IPS DF 6.9 (cell line): ENCODE measurements around the gene VGF.
"Not testable (repeated sequence)": the region's sequence is repeated elsewhere in the genome, so short reads cannot be mapped to it uniquely, and the experiment has no call there.

Experiments
- DNase-seq: peaks from one replicate; pipeline ENCODE4 v3.0.0-alpha.2; 2013; ENCODE audit warnings: low read depth, low spot score
- H3K27ac ChIP-seq: one replicate; pipeline ENCODE4 v1.5.1; 2013; ENCODE audit warnings: low read length, control low read depth
- H3K27me3 ChIP-seq: 2 replicates; pipeline ENCODE4 v1.6.1; 2013; ENCODE audit warnings: mild to moderate bottlenecking, low read length; ENCODE audit not compliant: control insufficient read depth, insufficient read depth
- H3K36me3 ChIP-seq: 2 replicates; pipeline ENCODE4 v1.6.1; 2013; ENCODE audit warnings: low read length; ENCODE audit not compliant: control insufficient read depth, insufficient read depth
- H3K4me1 ChIP-seq: 2 replicates; pipeline ENCODE4 v1.6.1; 2013; ENCODE audit warnings: low read length; ENCODE audit not compliant: control insufficient read depth, insufficient read depth
- H3K4me3 ChIP-seq: 2 replicates; pipeline ENCODE4 v1.5.1; 2013; ENCODE audit warnings: mild to moderate bottlenecking, low read length
- H3K9me3 ChIP-seq: 2 replicates; pipeline ENCODE4 v1.6.1; 2013; ENCODE audit warnings: low read length, inconsistent platforms; ENCODE audit not compliant: control insufficient read depth, insufficient read depth
- WGBS: extraction: QIAGEN DNeasy Blood & Tissue Kit; methylation state at CpG from one replicate; pipeline ENCODE4 v1.1.7; 2013; ENCODE audit warnings: mixed read lengths, missing lambda C conversion rate; ENCODE audit not compliant: insufficient read length, insufficient coverage; 5-methylcytosine and 5-hydroxymethylcytosine counted together

Gene VGF

DNA sequence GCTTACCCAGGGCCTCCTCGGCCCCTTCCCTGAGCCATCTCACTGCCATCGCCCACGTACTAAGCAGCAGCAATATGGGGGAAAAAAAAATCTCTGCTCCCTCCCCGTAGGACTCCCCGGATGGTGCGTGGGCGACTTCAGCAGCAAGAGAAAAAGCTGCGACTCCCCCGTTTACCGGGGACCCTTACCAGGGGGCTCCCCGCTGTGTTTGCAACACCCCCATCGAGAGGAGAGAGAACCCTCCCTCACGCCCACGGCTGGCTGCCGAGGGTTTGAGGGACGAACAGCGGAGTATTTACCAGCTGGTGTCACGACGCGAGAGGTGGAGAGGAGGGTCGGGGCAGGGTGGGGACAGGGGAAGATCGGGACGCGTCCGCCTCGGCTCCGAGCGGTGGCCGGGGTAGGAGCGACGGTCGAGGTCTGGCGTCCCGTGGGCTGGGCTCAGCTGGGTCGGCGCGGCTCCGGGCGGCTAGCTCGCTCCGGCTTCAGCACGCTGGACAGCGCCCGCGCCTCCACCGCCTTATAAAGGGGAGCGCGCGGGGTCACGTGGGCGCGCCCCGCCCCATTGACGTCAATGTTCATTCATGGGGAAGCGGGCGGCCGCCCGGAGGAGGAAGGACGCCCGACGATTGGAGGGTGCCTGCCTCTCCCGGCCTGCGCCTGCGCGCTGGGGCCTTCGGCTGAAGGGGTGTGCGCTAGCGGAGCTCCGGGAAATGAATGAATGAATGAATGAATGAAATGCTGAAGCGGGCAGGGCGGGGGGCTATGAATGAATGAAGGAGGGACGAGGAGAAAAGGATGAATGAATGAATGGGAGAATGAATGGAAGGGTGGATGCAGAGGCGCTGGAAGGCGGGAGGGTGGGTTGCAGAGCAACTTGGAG lies at the start of gene VGF:
Gene VGF (minus strand): TSS at position 495 of the 883 bp plus-strand sequence. CDS start 726 bp downstream, outside the sequence.
- DNase-seq, result no peak
- peaks cover 20% of the 10 kb centered on the region for H3K27me3 ChIP-seq
- WGBS, result no CpG with 5 or more reads among the region's 74 CpGs
- H3K4me3 ChIP-seq, result peak within 1 kb of the TSS; percentile 17; the same call in 1 of the 2 replicates
- no peaks in the 10 kb centered on the region for H3K9me3 ChIP-seq
- H3K27ac ChIP-seq, result no peak within 1 kb of the TSS
- H3K4me1 ChIP-seq, result peaks cover 16% of the 10 kb centered on the region
- no peaks in the 10 kb centered on the region for H3K36me3 ChIP-seq

DNA sequence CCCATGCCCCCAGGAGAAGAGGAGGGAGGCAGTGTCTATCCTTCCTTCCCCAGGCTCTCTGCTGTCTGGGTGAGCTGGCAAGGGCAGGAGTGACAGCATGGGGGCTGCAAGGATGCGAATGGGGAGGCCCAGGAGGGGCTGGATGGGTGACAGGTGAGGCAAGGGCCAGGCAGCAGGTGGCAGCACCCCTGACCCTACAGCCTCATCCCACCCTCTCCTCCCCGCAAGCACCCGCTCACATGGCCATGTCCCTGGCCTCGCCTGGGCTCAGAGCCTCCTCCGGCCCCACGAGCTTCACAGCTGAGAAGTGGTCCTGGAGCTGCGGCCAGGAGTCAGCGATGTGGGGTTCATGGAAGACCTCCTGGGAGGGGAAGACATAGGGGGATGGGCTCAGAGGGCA lies 46.6 kb upstream of the VGF start:
- no CpG with 5 or more reads among the region's 8 CpGs for WGBS
- DNase-seq, result no peak
- Histone ChIP-seq H3K9me3 (no peaks in the 10 kb centered on the region), H3K27me3 (no peaks in the 10 kb centered on the region), H3K4me1 (peaks cover 3% of the 10 kb centered on the region), H3K27ac (no peak overlapping the region), H3K4me3 (no peak overlapping the region), H3K36me3 (0 out of 2 replicates have a peak, but pooled peaks cover 7% of the 10 kb centered on the region)

DNA sequence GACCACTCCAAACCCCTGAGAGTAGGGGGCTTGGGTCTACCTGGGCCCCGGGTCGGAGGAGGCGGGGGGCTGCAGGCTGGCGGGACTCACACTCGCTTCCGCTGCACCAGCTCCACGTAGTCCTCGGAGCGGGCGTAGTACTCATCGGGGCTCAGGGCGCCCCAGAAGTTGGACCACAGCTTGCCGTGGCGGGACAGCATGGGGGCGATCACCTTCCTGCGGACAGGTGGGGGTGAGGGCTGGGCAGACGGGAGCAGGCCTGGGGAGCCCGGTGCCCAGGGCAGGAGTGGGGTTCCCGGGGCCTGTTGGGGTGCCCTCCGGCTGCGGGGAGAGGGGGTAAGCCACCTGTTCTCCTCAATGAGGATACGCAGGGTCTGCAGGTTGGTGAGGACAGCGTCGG lies 46.1 kb upstream of the VGF start:
- WGBS, result no CpG with 5 or more reads among the region's 24 CpGs
- no peaks in the 10 kb centered on the region for H3K27me3 ChIP-seq

DNA sequence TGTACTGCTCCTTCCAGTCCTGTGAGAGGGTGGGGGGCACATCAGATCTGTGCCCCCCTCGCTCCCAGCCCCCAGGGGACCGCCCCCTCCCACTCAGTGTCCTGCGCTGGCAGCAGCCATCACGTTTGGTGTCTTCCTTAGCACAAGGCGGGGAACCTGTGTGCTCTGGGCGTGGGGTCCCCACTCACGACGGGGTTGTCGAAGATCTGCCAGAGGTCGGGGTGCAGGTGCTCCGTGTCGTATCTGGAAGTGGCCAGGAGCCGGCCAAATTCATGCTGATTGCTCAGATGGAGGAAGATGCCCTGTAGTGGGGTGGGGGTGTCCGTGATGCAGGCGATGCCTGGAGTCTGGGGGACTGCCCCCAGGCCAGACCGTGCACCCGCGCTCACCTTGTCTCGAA lies 44.8 kb upstream of the VGF start:
- no peaks in the 10 kb centered on the region; the same call in 1 of the 2 replicates for H3K4me1 ChIP-seq
- H3K36me3 ChIP-seq, result 0 out of 2 replicates have a peak, but pooled peaks cover 7% of the 10 kb centered on the region
- no peak for DNase-seq
- WGBS, result no CpG with 5 or more reads among the region's 19 CpGs
- no peak overlapping the region for H3K27ac ChIP-seq
- H3K4me3 ChIP-seq, result no peak overlapping the region
- no peaks in the 10 kb centered on the region for H3K27me3 ChIP-seq
- no peaks in the 10 kb centered on the region for H3K9me3 ChIP-seq

More for the DNA sequence above, 46.1 kb upstream of the VGF start:
- no peaks in the 10 kb centered on the region; the same call in 1 of the 2 replicates for H3K4me1 ChIP-seq
- H3K36me3 ChIP-seq, result 0 out of 2 replicates have a peak, but pooled peaks cover 7% of the 10 kb centered on the region
- H3K27ac ChIP-seq, result no peak overlapping the region
- H3K9me3 ChIP-seq, result no peaks in the 10 kb centered on the region
- no peak for DNase-seq
- no peak overlapping the region for H3K4me3 ChIP-seq

- H3K27me3 ChIP-seq, result no peaks in the 10 kb centered on the region
- 0 out of 2 replicates have a peak, but pooled peaks cover 7% of the 10 kb centered on the region for H3K36me3 ChIP-seq
- DNase-seq, result no peak
- no peak overlapping the region for H3K27ac ChIP-seq
- WGBS, result no CpG with 5 or more reads among the region's 14 CpGs
- no peak overlapping the region for H3K4me3 ChIP-seq
- H3K4me1 ChIP-seq, result no peaks in the 10 kb centered on the region; the same call in 1 of the 2 replicates
- H3K9me3 ChIP-seq, result no peaks in the 10 kb centered on the region
Observed at GRCh38 chr7:101208794-101209193, 43.4 kb upstream of the VGF start.

- no peaks in the 10 kb centered on the region for H3K4me1 ChIP-seq
- WGBS, result no CpG with 5 or more reads among the region's 17 CpGs
- 0 out of 2 replicates have a peak, but pooled peaks cover 7% of the 10 kb centered on the region for H3K36me3 ChIP-seq
- H3K27me3 ChIP-seq, result no peaks in the 10 kb centered on the region
- H3K9me3 ChIP-seq, result no peaks in the 10 kb centered on the region
- no peak overlapping the region for H3K27ac ChIP-seq
- no peak overlapping the region for H3K4me3 ChIP-seq
- DNase-seq, result no peak
Observed at GRCh38 chr7:101207459-101207858, 42.1 kb upstream of the VGF start.

- no peak overlapping the region for H3K4me3 ChIP-seq
- no CpG with 5 or more reads among the region's 19 CpGs for WGBS
- 0 out of 2 replicates have a peak, but pooled peaks cover 7% of the 10 kb centered on the region for H3K36me3 ChIP-seq
- DNase-seq, result no peak
- no peaks in the 10 kb centered on the region for H3K9me3 ChIP-seq
- H3K27ac ChIP-seq, result no peak overlapping the region
- no peaks in the 10 kb centered on the region for H3K27me3 ChIP-seq
- H3K4me1 ChIP-seq, result peaks cover 2% of the 10 kb centered on the region; the same call in 1 of the 2 replicates
Observed at GRCh38 chr7:101206665-101207042, 41.3 kb upstream of the VGF start.

- H3K4me3 ChIP-seq, result no peak overlapping the region
Observed at GRCh38 chr7:101205901-101206664, 40.7 kb upstream of the VGF start.

GRCh38 chr7:101203740-101204738 lies 38.7 kb upstream of the VGF start:
- not testable (repeated sequence) for H3K4me1 ChIP-seq, H3K36me3 ChIP-seq, H3K4me3 ChIP-seq, H3K27me3 ChIP-seq, DNase-seq, H3K27ac ChIP-seq, H3K9me3 ChIP-seq
- WGBS, result no CpG with 5 or more reads among the region's 22 CpGs

More at GRCh38 chr7:101205901-101206664, 40.7 kb upstream of the VGF start:
- no peaks in the 10 kb centered on the region for H3K9me3 ChIP-seq
- no peak for DNase-seq
- H3K4me1 ChIP-seq, result peaks cover 2% of the 10 kb centered on the region; the same call in 1 of the 2 replicates
- no peaks in the 10 kb centered on the region for H3K27me3 ChIP-seq
- no peak overlapping the region for H3K27ac ChIP-seq
- WGBS, result no CpG with 5 or more reads among the region's 32 CpGs
- H3K36me3 ChIP-seq, result 0 out of 2 replicates have a peak, but pooled peaks cover 4% of the 10 kb centered on the region
